ENCODE data around the gene SSMEM1.
"Not testable (repeated sequence)": the region's sequence is repeated elsewhere in the genome, so short reads cannot be mapped to it uniquely, and the experiment has no call there.

The SSMEM1 gene

DNA sequence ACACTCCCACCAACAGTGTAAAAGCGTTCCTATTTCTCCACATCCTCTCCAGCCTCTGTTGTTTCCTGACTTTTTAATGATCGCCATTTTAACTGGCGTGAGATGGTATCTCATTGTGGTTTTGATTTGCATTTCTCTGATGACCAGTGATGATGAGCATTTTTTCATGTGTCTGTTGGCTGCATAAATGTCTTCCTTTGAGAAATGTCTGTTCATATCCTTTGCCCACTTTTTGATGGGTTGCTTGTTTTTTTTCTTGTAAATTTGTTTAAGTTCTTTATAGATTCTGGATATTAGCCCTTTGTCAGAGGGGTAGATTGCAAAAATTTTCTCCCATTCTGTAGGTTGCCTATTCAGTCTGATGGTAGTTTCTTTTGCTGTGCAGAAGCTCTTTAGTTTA lies 42.0 kb downstream of the SSMEM1 start:
- DNase-seq (ENCODE audit: low spot score): not testable (repeated sequence)

DNA sequence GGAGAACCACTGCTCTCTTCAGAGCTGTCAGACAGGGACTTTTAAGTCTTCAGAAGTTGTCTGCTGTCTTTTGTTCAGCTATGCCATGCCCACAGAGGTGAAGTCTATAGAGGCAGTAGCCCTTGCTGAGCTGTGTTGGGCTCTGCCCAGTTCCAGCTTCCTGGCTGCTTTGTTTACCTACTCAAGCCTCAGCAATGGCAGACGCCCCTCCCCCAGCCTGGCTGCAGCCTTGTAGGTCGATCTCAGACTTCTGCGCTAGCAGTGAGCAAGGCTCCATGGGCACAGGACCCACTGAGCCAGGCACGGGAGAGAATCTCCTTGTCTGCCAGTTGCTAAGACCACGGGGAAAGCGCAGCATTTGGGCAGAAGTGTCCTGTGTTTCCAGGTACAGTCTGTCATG lies 46.9 kb downstream of the SSMEM1 start:
- no peak for DNase-seq (ENCODE audit: low spot score)

DNA sequence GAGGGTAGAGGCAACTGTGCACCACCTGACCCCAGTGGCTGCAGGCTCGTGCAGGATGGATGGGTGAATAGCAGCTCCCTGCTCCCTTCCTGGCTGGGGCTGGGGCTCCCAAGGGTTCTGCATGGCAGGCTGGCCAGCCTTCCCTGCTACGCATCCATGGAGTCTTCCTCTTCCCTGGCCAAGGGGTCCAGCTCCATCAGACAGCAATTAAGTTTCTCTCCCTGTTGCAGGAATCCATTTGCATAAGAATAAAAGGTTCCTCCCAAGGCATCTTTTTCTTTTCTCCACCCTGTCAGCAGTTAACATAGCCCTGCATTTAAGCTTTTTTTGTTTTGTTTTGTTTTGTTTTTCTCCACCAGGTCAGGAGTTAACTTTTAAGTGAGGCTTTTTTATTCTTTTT lies 49.0 kb downstream of the SSMEM1 start:
- DNase-seq (ENCODE audit: low spot score): no peak

- no peak for DNase-seq (ENCODE audit: low spot score)
These were observed 50.9 kb downstream of the SSMEM1 start for GRCh38 chr7:130258494-130259078.

DNA sequence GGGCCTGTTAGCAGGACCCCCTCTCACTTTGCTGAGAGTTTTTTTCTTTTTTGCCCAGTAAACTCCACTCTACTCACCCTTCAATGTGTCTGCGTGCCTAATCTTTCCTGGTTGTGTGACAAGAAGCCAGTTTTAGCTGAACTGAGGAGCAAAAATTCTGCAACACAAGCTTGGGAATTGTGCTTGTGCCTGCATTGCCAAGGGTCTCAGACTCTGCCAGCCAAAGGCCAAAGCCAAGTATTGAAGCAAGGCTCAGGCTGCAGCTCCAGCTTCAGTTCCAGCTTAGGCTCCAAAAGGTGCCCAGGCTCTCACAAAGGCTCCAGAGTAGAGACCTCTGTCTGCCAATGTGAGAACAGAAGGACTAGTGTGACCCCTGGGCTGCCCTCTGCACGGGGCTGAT lies 54.8 kb downstream of the SSMEM1 start:
- DNase-seq (ENCODE audit: low spot score): no peak

DNA sequence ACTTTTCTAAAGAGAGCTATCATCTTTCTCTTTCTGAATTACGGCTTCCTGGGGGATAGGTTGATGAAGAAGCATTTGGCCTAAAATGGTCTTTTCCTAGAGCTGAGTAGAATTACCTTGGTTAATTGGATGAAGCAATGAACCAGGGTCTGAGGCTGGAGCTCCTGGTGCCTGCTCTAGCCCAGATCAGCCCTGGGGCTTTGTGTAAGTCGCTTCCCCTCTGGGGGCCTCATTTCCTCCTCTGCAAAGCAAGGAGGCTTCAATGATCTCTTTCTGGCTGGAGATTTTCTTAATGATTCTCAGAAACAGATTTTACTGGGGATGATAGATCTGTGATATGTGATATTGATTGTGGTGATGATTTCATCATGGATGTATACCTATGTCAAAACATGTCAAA lies 55.5 kb downstream of the SSMEM1 start:
- no peak for DNase-seq (ENCODE audit: low spot score)

Data from germinal center (tissue), 1 donor.